ENCODE measurements around the gene TUBB. TPM values are rescaled to one million over a fixed set of nuclear protein-coding genes. Genes with fewer than 3 reads are reported as not detected.
"Not testable (repeated sequence)": the region's sequence is repeated elsewhere in the genome, so short reads cannot be mapped to it uniquely, and the experiment has no call there.

TUBB gene
- total RNA-seq, 1 donor from 2014 or later, result 537 TPM

GRCh38 chr6:30722280-30723112 lies 2.3 kb downstream of the TUBB start:
- H3K27ac ChIP-seq, result peak overlapping the region; percentile 83 to 87
- no peaks in the 10 kb centered on the region for H3K27me3 ChIP-seq
- TF ChIP-seq CTCF (IDR thresholded peaks at IDR 0.05), result peak; percentile 94 to 95 (median 94)
- intact Hi-C loops (cut with DNase I), result loop anchor here (1.0 to 10.0 kb wide), 3 partner anchors 43 to 238 kb away; partner anchors contain the start of gene HLA-E
- H3K4me3 ChIP-seq, result peak overlapping the region; percentile 73 to 89
- peaks cover 0 to 49% of the 10 kb centered on the region in 2 donors for H3K4me1 ChIP-seq
- no peaks in the 10 kb centered on the region for H3K9me3 ChIP-seq
- DNase-seq (ENCODE audit: low spot score in 2 of 2), result peak in 1 of 2 donors; percentile 93
- peaks cover 29 to 50% of the 10 kb centered on the region in 2 donors for H3K36me3 ChIP-seq

GRCh38 chr6:30723159-30723842 lies 3.1 kb downstream of the TUBB start:
- not testable (repeated sequence) for H3K4me3 ChIP-seq; H3K9me3 ChIP-seq; DNase-seq (ENCODE audit: low spot score in 2 of 2); H3K27me3 ChIP-seq
- H3K27ac ChIP-seq, result peak overlapping the region; percentile 46 to 50
- H3K36me3 ChIP-seq, result peaks cover 36 to 58% of the 10 kb centered on the region in 2 donors
- intact Hi-C loops (cut with DNase I), result loop anchor here (5.0 to 10.0 kb wide), 2 partner anchors 154 to 238 kb away; partner anchors contain the start of gene HLA-E
- peaks cover 0 to 43% of the 10 kb centered on the region in 2 donors for H3K4me1 ChIP-seq

- DNase-seq (ENCODE audit: low spot score in 2 of 2); H3K27me3 ChIP-seq; H3K9me3 ChIP-seq; H3K4me3 ChIP-seq: not testable (repeated sequence)
- Histone ChIP-seq H3K4me1 (peaks cover 0 to 38% of the 10 kb centered on the region in 2 donors), H3K27ac (peak overlapping the region; percentile 46 to 50), H3K36me3 (peaks cover 43 to 66% of the 10 kb centered on the region in 2 donors)
- intact Hi-C loops (cut with DNase I), result loop anchor here (5.0 to 10.0 kb wide), 2 partner anchors 153 to 239 kb away; partner anchors contain the start of gene HLA-E
These were observed 3.9 kb downstream of the TUBB start for GRCh38 chr6:30723843-30724741.

- Histone ChIP-seq H3K27ac (peak overlapping the region; percentile 46 to 50), H3K9me3 (no peaks in the 10 kb centered on the region), H3K4me3 (no peak overlapping the region), H3K27me3 (no peaks in the 10 kb centered on the region), H3K36me3 (peaks cover 51 to 76% of the 10 kb centered on the region in 2 donors), H3K4me1 (peaks cover 0 to 33% of the 10 kb centered on the region in 2 donors)
- intact Hi-C loops (cut with DNase I), result loop anchor here (5.0 to 10.0 kb wide), 2 partner anchors 152 to 240 kb away; partner anchors contain the start of gene HLA-E
- TF ChIP-seq CTCF (IDR thresholded peaks at IDR 0.05), result no peak
- DNase-seq (ENCODE audit: low spot score in 2 of 2), result no peak
These were observed 4.9 kb downstream of the TUBB start for GRCh38 chr6:30724906-30725667.

GRCh38 chr6:30725713-30726505 lies 5.8 kb downstream of the TUBB start:
- H3K36me3 ChIP-seq, result peaks cover 60 to 84% of the 10 kb centered on the region in 2 donors
- H3K27ac ChIP-seq, result peak overlapping the region; percentile 46 to 50
- no peak for TF ChIP-seq CTCF (IDR thresholded peaks at IDR 0.05)
- DNase-seq (ENCODE audit: low spot score in 2 of 2), result no peak
- H3K4me3 ChIP-seq, result no peak overlapping the region
- no peaks in the 10 kb centered on the region for H3K9me3 ChIP-seq
- intact Hi-C loops (cut with DNase I), result loop anchor here (10.0 kb wide), 1 partner anchor 241 kb away; the partner anchor contains the start of gene HLA-E
- H3K27me3 ChIP-seq, result no peaks in the 10 kb centered on the region
- peaks cover 0 to 38% of the 10 kb centered on the region in 2 donors for H3K4me1 ChIP-seq
